ENCODE data around the gene MTX3.

Gene MTX3

GRCh38 chr5:79963261-79964061 lies 27.6 kb downstream of the MTX3 start:
- H3K4me3 ChIP-seq (replicated peaks; ENCODE audit: low read depth, low read length), result no peak overlapping the region
- DNase-seq (ENCODE audit: extremely low read depth, insufficient read length), result no peak
- TF ChIP-seq, protein P1, sequence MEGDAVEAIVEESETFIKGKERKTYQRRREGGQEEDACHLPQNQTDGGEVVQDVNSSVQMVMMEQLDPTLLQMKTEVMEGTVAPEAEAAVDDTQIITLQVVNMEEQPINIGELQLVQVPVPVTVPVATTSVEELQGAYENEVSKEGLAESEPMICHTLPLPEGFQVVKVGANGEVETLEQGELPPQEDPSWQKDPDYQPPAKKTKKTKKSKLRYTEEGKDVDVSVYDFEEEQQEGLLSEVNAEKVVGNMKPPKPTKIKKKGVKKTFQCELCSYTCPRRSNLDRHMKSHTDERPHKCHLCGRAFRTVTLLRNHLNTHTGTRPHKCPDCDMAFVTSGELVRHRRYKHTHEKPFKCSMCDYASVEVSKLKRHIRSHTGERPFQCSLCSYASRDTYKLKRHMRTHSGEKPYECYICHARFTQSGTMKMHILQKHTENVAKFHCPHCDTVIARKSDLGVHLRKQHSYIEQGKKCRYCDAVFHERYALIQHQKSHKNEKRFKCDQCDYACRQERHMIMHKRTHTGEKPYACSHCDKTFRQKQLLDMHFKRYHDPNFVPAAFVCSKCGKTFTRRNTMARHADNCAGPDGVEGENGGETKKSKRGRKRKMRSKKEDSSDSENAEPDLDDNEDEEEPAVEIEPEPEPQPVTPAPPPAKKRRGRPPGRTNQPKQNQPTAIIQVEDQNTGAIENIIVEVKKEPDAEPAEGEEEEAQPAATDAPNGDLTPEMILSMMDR (IDR thresholded peaks at IDR 0.05; ENCODE audit: insufficient read depth, low read length, poor library complexity, severe bottlenecking), result no peak
- no peaks in the 10 kb centered on the region for H3K36me3 ChIP-seq (ENCODE audit: control insufficient read depth, insufficient read depth, low read length)
- no peaks in the 10 kb centered on the region; the same call in none of the 2 replicates for H3K27me3 ChIP-seq (replicated peaks; ENCODE audit: control insufficient read depth, insufficient read depth, low read length)

- Histone ChIP-seq H3K36me3 (ENCODE audit: control insufficient read depth, insufficient read depth, low read length) (no peaks in the 10 kb centered on the region), H3K4me3 (replicated peaks; ENCODE audit: low read depth, low read length) (no peak overlapping the region), H3K27me3 (replicated peaks; ENCODE audit: control insufficient read depth, insufficient read depth, low read length) (no peaks in the 10 kb centered on the region; the same call in none of the 2 replicates)
- TF ChIP-seq, protein P1 (IDR thresholded peaks at IDR 0.05; ENCODE audit: insufficient read depth, low read length, poor library complexity, severe bottlenecking), result no peak
- no peak for DNase-seq (ENCODE audit: extremely low read depth, insufficient read length)
Measured at GRCh38 chr5:79962575-79963222, 28.4 kb downstream of the MTX3 start.

DNA sequence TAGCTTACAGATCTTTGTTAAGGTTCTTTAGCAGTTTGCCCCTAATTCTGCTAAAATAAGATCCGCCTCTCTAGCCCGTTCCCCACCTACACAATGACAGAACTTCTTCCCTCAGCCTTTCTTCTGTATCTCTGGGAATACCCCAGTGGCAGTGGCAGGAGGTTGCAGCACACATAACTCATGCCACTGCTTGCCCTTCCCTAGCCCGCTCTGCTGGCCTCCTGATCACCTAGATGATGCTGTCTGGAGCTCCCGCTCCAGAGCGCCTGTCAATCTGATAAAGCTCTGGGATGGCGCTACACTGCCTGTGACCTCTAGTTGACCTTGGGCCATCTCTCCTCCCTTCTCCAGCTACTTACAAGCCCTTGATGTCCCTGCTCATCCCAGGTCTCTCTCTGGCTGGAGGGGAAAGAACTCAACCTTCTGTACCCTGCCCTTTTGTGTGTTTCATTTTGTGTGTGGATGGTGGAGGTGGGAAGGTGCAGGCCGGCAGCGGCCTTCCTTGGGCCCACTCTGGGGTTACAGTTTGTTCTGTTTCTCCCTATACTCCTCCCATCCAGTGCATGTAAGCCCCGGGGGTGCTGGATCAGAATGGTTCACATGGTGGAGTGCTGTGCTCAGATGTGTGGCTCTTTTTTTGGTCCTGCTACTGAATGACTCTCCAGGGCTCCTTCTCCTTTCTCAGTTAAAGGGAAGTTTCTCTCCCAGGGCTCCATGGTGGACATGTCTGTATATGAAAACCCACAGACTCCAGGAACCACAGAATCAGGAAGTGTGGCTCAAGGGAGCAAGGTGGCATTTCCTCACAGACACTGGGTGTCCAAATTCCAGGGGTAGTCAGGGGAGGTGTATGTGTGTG lies 29.1 kb downstream of the MTX3 start:
- Histone ChIP-seq H3K36me3 (ENCODE audit: control insufficient read depth, insufficient read depth, low read length) (no peaks in the 10 kb centered on the region), H3K27me3 (replicated peaks; ENCODE audit: control insufficient read depth, insufficient read depth, low read length) (no peaks in the 10 kb centered on the region; the same call in none of the 2 replicates), H3K4me3 (replicated peaks; ENCODE audit: low read depth, low read length) (no peak overlapping the region)
- DNase-seq (ENCODE audit: extremely low read depth, insufficient read length), result no peak
- TF ChIP-seq, protein P1 (IDR thresholded peaks at IDR 0.05; ENCODE audit: insufficient read depth, low read length, poor library complexity, severe bottlenecking), result no peak

- H3K4me3 ChIP-seq (replicated peaks; ENCODE audit: low read depth, low read length), result no peak overlapping the region
- no peaks in the 10 kb centered on the region for H3K36me3 ChIP-seq (ENCODE audit: control insufficient read depth, insufficient read depth, low read length)
- H3K27me3 ChIP-seq (replicated peaks; ENCODE audit: control insufficient read depth, insufficient read depth, low read length), result no peaks in the 10 kb centered on the region; the same call in none of the 2 replicates
- no peak for DNase-seq (ENCODE audit: extremely low read depth, insufficient read length)
- TF ChIP-seq, protein P1 (IDR thresholded peaks at IDR 0.05; ENCODE audit: insufficient read depth, low read length, poor library complexity, severe bottlenecking), result no peak
Measured at GRCh38 chr5:79959407-79959806, 31.7 kb downstream of the MTX3 start.

DNA sequence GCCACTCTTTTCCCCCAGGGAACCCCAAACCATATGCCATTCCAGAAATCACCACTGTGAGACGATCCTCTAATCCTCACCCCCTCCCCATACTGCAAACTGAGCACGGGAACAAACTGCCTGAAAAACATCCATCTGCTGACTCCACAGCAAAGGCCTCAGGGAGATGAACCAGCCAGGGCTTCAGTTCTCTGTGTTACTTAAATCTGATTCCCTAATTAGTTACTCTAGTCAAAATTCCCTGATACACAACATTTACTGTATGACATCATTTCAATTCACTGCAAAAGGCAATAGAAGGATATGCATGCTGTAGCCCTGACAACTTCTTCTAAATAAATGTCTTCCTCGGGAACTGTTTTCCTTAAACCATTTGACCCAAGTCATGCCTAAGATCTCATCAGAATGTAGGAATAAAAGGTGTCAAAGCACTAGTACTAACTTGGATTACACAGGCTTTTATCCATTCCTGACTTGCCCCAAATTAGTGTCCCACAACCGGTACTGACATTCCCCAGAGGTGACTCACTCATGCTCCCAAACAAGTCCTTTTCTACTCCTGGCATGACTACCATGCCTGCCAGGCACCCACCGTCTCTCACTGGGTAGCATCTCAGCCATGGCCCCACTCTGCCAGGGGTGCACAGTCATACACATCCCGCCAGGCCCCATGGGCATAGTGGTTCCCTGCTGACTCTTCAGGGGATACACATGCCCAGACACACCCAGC lies 35.0 kb downstream of the MTX3 start:
- DNase-seq (ENCODE audit: extremely low read depth, insufficient read length), result no peak
- Histone ChIP-seq H3K4me3 (replicated peaks; ENCODE audit: low read depth, low read length) (no peak overlapping the region), H3K27me3 (replicated peaks; ENCODE audit: control insufficient read depth, insufficient read depth, low read length) (no peaks in the 10 kb centered on the region; the same call in none of the 2 replicates), H3K36me3 (ENCODE audit: control insufficient read depth, insufficient read depth, low read length) (no peaks in the 10 kb centered on the region)
- TF ChIP-seq, protein P1 (IDR thresholded peaks at IDR 0.05; ENCODE audit: insufficient read depth, low read length, poor library complexity, severe bottlenecking), result no peak
